NCI-H526 (cell line): Measurements from ENCODE around the gene RFX5.
"Not testable (repeated sequence)": the region's sequence is repeated elsewhere in the genome, so short reads cannot be mapped to it uniquely, and the experiment has no call there.

ENCODE experiments used
- DNase-seq, 2 experiments: peaks; one replicate each; lab custom pipeline; 2025; lab: John Stamatoyannopoulos, UW

The RFX5 gene

GRCh38 chr1:151362308-151363155 is 15.5 kb upstream of the RFX5 start:
- DNase-seq = no peak

DNA sequence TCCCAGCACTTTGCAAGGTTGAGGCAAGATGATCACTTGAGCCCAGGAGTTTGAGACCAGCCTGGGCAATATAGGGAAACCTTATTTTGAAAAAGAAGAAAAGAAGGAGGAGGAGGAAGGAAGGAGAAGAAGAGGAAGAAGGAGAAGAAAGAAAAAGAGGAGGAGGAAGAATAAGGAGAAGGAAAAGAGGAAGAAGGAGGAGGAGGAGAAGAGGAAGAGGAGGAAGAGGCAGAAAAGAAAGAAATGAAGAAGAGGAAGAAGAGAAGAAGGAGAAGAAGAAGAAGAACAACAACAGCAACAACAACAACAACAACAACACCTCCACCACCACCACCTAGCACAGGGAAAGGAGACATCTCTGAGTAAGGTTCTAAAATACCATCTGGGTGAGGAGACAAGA is 14.8 kb upstream of the RFX5 start:
- no peak for DNase-seq

DNA sequence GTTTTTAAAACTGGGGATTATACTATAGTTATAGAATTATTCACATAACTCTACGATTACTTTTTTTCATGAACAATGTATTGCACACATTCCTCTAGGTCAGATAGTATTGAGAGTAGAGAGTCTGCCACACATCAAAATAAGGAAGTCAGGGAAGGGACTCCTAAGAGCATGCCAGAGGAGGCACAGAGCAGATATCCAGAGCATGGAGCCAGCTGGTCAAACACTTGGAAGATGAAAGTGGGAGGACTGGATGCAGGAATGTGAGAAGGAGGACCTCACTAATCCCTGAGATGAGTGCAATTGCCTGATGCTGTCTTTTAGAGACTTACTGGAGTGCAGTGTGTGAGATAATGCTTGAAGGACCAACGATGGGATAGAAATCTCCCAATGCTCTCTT is 9.6 kb upstream of the RFX5 start:
- DNase-seq = no peak

DNA sequence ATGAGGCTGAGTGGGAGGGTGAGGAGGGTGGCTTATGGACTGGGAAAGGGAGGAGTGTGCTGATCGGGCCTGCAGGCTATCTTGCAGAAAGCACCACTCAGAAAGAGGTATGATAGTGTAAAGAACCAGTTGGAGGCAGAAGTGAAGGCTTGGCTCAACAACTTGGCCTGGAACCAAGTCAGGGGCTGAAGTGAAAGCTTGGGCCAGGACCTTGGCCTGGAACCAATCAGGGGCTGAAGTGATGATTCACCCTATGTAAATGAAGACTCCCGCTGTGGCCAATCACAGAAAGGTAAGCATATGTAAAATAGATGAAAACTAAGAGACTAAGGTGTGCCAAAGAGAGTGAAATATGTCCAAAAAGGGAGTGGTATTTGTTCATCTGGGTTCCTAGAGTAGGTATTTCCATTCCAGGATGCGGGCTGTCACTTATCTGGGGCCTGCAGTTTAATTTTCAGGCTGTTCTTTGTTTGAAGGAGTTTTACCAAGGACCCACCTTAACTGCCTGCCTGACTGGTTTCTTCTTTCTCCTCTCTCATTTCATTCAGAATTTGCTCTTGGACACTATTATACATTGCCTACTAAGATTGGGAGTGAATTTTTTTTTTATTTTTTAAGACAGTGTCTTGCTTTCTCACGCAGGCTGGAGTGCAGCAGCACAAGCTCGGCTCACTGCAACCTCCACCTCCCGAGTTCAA is 5.1 kb upstream of the RFX5 start:
- DNase-seq = no peak

DNA sequence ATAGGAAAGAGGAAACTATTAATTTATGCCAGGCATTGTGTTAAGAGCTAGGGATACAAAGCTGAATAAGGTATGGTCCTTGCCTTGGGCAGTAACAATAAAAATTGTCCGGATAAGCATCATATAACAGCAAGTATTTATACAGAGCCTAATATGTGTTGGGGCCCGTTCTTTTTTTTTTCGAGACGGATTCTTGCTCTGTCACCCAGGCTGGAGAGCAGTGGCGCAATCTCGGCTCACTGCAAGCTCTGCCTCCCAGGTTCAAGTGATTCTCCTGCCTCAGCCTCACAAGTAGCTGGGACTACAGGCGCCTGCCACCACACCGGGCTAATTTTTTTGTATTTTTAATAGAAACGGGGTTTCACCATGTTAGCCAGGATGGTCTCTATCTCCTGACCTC is 3.3 kb upstream of the RFX5 start:
- DNase-seq = not testable (repeated sequence)

DNA sequence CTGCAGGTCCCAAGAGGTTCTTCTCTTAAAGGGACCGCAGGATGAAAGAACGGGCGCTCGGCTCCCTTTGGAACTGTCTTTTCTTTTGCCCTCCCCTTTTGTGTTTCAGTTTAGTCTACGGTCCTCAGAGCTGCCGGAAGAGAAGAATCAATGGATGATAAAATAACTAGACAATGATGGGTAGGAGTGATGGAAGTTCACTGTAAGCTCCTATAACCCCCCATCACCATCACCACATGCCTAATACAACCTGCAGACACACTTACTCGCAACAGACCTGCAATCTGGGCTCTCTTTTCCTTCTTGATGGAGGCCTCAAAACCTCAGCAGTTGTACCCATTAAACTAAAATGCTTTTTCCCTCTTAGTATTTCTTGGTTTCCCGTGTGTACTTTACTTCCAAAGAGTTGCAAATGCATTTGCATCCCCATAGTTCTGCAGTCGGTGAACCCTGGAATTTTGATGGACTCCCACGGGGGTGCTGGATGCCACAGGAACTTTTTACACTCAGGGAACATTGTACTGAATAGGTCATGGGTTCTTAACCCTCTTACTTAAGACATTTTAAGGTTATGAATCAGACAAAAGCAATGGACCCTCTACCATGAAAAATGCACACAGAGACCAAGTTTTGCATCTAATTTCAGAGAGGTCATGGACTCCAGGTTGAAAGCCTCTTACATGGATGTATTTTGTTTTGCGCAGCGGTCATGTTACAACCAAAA is 633 bp upstream of the RFX5 start:
- peak in 1 of 2 experiments; percentile 68 for DNase-seq

DNA sequence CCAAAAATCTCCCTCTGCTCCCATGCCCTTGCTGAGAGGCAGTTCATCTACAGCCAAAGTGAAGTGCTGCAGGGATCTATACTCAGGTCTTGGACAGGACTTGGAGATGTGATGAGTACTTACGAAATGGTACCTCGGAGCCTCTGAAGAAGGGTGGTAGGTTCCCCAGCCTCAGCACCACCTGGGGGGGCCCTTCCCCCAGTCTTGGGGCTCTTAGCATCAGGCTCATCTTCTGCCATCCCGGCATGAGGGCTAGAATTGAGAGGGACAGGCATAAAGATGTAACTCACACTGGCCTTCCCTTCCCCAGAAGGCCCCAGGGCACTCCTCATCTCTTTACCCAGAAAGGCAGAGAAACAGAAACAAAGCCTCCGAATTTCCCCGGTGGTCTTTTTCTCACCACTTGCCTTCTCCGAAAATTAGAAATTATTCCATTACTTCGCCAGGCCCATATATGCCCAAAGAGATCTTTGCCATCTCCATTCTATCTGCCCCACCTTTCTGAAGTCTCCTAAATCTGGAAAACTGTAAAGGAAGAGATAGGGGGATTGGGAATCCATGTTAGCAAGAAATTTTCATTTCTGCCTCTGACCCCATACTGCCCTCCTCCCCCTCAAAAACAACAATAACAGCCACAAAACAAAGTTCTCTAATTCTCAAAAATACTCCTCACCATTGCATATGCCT is 827 bp downstream of the RFX5 start:
- no peak for DNase-seq

- DNase-seq = no peak
Measured at GRCh38 chr1:151344291-151344690, 2.8 kb downstream of the RFX5 start.

- no peak for DNase-seq
Measured at GRCh38 chr1:151343587-151343986, 3.5 kb downstream of the RFX5 start.

DNA sequence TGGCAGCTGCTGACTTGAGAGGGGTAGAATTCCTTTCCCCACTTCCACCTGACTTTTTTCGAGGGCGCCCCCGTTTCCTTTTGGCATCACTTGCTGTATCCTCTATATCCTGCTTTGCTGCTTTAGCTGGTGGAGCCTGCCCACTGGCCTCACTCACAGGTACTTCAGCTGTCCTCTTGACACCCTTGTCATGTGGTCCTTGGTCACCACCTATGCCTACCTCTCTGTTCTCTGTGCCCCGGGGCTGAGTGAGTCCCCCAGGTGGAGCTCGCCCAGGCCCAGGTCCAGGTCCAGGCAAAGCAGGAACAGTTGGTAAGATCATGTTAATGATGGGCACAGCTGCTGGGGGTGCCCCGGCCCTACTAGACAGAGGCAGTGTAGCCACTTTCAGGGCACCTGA is 4.5 kb downstream of the RFX5 start:
- DNase-seq = no peak

GRCh38 chr1:151342021-151342420 is 5.0 kb downstream of the RFX5 start:
- no peak for DNase-seq

DNA sequence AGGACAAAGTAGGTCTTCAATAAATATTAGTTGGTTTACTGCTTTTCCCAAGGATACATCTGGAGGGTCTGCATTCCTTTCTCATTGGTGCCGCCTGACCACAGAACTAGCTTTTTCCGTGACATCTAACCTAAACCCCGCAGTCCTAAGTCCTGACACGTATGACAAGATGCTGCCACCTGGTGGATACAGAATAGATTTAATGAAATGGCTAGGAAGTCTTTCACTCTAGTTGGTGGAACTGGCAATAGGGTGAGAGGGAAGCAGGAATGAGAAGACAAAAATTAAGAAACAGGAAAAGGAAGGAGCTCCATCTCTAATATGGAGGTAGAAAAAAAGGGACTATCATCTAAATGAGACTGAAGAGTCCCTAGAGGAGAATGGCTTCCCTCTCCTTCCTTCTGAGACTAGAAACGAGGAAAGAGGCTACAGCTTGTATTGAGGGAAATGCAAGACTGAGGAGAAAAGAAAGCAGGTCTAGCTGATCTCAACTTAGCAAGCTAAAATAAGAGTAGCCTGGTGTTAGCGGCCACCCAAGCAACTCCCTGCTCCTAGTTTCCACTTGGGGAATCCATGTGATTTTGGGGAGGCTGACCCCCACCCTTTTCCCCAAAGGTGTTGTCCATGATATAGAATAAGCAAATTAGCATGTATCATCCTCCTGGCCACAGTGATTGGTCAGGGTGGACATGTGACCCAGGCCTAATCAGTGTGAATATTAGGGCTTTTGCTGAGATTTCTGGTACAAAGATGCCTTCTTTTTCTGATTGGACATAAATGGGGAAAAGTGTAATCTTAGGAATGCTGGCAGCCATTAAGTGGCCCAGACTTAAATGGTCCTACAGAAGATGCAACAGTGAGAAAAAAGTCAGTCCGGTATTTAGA is 5.9 kb downstream of the RFX5 start:
- DNase-seq = peak; percentile 90 to 96

DNA sequence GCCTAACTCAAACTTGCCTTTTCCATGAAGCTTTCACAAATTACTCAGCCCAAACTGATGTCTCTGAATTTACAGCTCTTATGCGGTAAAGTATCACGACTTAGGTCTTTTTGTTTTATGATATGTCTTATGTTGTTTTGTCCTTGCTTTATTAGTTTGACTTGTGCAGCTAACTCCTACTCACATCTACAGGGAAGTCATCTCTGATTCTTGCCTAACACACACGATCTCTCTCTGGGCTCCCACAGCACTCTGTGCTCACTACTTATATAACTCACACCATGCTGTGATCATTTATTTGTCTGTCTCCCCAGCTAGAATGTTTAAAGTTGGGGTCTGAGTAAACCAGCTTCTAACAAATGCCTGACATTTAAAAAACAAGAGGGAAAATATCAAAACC is 10.5 kb downstream of the RFX5 start:
- no peak for DNase-seq

- DNase-seq = no peak
Measured at GRCh38 chr1:151334822-151335221, 12.2 kb downstream of the RFX5 start.

- peak in 1 of 2 experiments; percentile 70 for DNase-seq
Measured at GRCh38 chr1:151327903-151328674, 19.0 kb downstream of the RFX5 start.

GRCh38 chr1:151327223-151327902 is 19.7 kb downstream of the RFX5 start, which contains the start of gene PI4KB:
Gene PI4KB, minus strand, starts transcription at chr1:151327416. Its CDS starts 10,935 bp downstream, at chr1:151316481.
- peak; percentile 100 for DNase-seq

GRCh38 chr1:151326619-151327222 is 20.3 kb downstream of the RFX5 start:
- DNase-seq = peak; percentile 69 to 80

DNA sequence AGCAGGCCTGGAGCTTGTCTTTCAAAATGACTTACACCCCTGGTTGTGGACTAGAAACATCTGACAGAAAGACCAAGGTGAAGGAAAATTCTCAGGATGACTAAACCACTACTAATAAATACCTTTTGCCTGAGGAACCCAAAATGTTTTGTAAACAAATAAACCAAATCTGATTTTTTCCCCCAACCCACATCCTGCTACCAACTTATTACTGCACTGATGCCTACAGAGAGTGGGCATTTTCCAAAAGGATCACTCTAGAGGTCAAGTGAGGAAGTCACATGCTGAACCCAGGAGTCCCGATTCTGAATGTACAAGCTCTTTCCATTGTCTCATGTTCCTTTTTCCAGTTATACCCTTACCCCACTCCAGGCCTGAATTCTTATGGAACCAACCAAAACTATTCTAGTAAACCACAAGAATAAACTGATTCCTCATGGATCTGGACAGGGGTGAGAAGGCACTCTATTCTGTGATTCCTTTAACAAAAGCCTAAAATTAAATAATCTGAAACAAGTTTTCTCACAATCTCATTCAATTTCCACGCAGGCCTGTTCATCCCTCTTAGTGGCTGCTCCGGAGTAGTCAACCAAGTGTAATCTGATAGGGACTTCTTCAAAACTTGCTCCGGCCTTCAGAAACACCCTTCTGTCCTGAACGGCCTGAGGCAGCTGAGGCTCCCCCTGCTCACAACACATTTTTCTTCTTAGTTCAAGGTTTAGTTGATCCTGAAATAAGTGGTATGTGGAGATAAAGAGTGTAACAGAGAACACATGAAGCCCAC is 21.2 kb downstream of the RFX5 start:
- DNase-seq = no peak
